Uterus (tissue), 4 donors: ENCODE results near the gene TMEM267. TPM values are rescaled to one million over a fixed set of nuclear protein-coding genes. Genes with fewer than 3 reads are reported as not detected.
"Not testable (repeated sequence)": the region's sequence is repeated elsewhere in the genome, so short reads cannot be mapped to it uniquely, and the experiment has no call there.

Source experiments
- DNase-seq, 2 donors: peaks; one replicate each; pipeline ENCODE4 v3.0.0-alpha.2; 2019 to 2020
- H3K27ac ChIP-seq, 2 donors: fragments of 200-600 bp; sonication (generic); 1 replicate in 1 of 2; 2 replicates in 1 of 2; pipeline ENCODE4 v1.5.1; 2016 to 2018
- H3K27me3 ChIP-seq, 2 donors: fragments of 200-600 bp; sonication (generic); one replicate each; pipeline ENCODE4 v1.5.1; 2018 to 2019; ENCODE audit warnings: control low read depth in 1 of 2
- H3K36me3 ChIP-seq, 2 donors: fragments of 200-600 bp; sonication (generic); one replicate each; pipeline ENCODE4 v1.5.1; 2019; ENCODE audit warnings: control low read depth in 1 of 2
- H3K4me1 ChIP-seq, 2 donors: fragments of 200-600 bp; sonication (generic); one replicate each; pipeline ENCODE4 v1.5.1; 2018 to 2019; ENCODE audit warnings: control low read depth in 1 of 2
- H3K4me3 ChIP-seq, 2 donors: fragments of 200-600 bp; sonication (generic); 1 replicate in 1 of 2; 2 replicates in 1 of 2; pipeline ENCODE4 v1.5.1; 2018 to 2019; ENCODE audit warnings: mild to moderate bottlenecking in 1 of 2
- H3K9me3 ChIP-seq, 2 donors: fragments of 200-600 bp; sonication (generic); one replicate each; pipeline ENCODE4 v1.5.1; 2019; ENCODE audit warnings: control low read depth in 1 of 2
- CTCF ChIP-seq, 4 experiments: fragments of 200-600 bp in 2 of 4; fragments of 450-650 bp in 2 of 4; sonication (generic) in 2 of 4; IDR thresholded peaks; one replicate each; pipeline ENCODE4 v1.5.1; 2016 to 2019; ENCODE audit warnings: antibody characterized with exemption in 4 of 4, mild to moderate bottlenecking in 2 of 4, moderate library complexity in 1 of 4
- POLR2A ChIP-seq, 2 donors: fragments of 450-650 bp; IDR thresholded peaks; one replicate each; pipeline ENCODE4 v1.6.1; 2016; ENCODE audit warnings: antibody characterized with exemption in 2 of 2, mild to moderate bottlenecking in 1 of 2, moderate library complexity in 1 of 2
- intact Hi-C: fragments of 100-400 bp; cut with DNase I; formaldehyde crosslinking; loops from one replicate; pipeline ENCODE4 v1.15.1; 2023; ENCODE audit warnings: low total_unique reads
- total RNA-seq, 4 donors: library from RNA; depleted of rRNA in 3 of 4; stranded (reverse); fragments of >200 nt in 3 of 4; gene quantifications; one replicate each; pipeline versions ENCODE4 v1.1.0 to v1.2.4, GENCODE V29; 2014 to 2023
- donor health status: DM: yes; HTN: yes; CAD: no.

The TMEM267 gene
- total RNA-seq, 4 donors from 2014 or later = 0.77 to 20.0 (median 16.3) TPM

GRCh38 chr5:43514816-43515677 lies 31.4 kb upstream of the TMEM267 start, which contains the start of gene C5orf34:
Gene C5orf34, minus strand, starts transcription at chr5:43515148. Its CDS starts 5,809 bp downstream, at chr5:43509339.
- no peaks in the 10 kb centered on the region for H3K36me3 ChIP-seq
- peak; percentile 96 to 97 for DNase-seq
- TF ChIP-seq POLR2A (IDR thresholded peaks at IDR 0.05) = peak; percentile 50 to 58
- peak in 1 of 4 experiments; percentile 29 for TF ChIP-seq CTCF (IDR thresholded peaks at IDR 0.05)
- peak within 1 kb of the TSS; percentile 54 to 57 for H3K4me3 ChIP-seq
- H3K27me3 ChIP-seq = no peaks in the 10 kb centered on the region
- peak within 1 kb of the TSS; percentile 79 to 84 for H3K27ac ChIP-seq
- intact Hi-C loops = no loop called here
- no peaks in the 10 kb centered on the region for H3K9me3 ChIP-seq
- peaks cover 0 to 5% of the 10 kb centered on the region in 2 donors for H3K4me1 ChIP-seq

- peaks cover 0 to 5% of the 10 kb centered on the region in 2 donors for H3K4me1 ChIP-seq
- no peak for TF ChIP-seq POLR2A (IDR thresholded peaks at IDR 0.05)
- no peak for TF ChIP-seq CTCF (IDR thresholded peaks at IDR 0.05)
- intact Hi-C loops = no loop called here
Observed at GRCh38 chr5:43514471-43514815, 30.8 kb upstream of the TMEM267 start.

GRCh38 chr5:43514025-43514424 lies 30.4 kb upstream of the TMEM267 start:
- no peak for DNase-seq
- Histone ChIP-seq H3K9me3 (no peaks in the 10 kb centered on the region), H3K4me3 (peak overlapping the region in 1 of 2 donors; percentile 57), H3K27me3 (no peaks in the 10 kb centered on the region), H3K27ac (no peak overlapping the region), H3K36me3 (no peaks in the 10 kb centered on the region), H3K4me1 (peaks cover 0 to 5% of the 10 kb centered on the region in 2 donors)
- TF ChIP-seq POLR2A (IDR thresholded peaks at IDR 0.05) (no peak), CTCF (IDR thresholded peaks at IDR 0.05) (no peak)
- intact Hi-C loops = no loop called here

More at GRCh38 chr5:43514471-43514815, 30.8 kb upstream of the TMEM267 start:
- peak overlapping the region; percentile 54 to 57 for H3K4me3 ChIP-seq
- no peaks in the 10 kb centered on the region for H3K27me3 ChIP-seq
- peak overlapping the region; percentile 79 to 84 for H3K27ac ChIP-seq
- no peaks in the 10 kb centered on the region for H3K36me3 ChIP-seq
- no peak for DNase-seq
- no peaks in the 10 kb centered on the region for H3K9me3 ChIP-seq

GRCh38 chr5:43511062-43511461 lies 27.4 kb upstream of the TMEM267 start:
- intact Hi-C loops, H3K9me3 ChIP-seq, DNase-seq, H3K36me3 ChIP-seq, H3K27me3 ChIP-seq, H3K4me3 ChIP-seq, H3K27ac ChIP-seq, H3K4me1 ChIP-seq: not testable (repeated sequence)

- H3K9me3 ChIP-seq = no peaks in the 10 kb centered on the region
- no peaks in the 10 kb centered on the region for H3K4me1 ChIP-seq
- H3K27me3 ChIP-seq = no peaks in the 10 kb centered on the region
- intact Hi-C loops = no loop called here
- no peak overlapping the region for H3K4me3 ChIP-seq
- H3K36me3 ChIP-seq = no peaks in the 10 kb centered on the region
- TF ChIP-seq POLR2A (IDR thresholded peaks at IDR 0.05) = no peak
- TF ChIP-seq CTCF (IDR thresholded peaks at IDR 0.05) = no peak
- H3K27ac ChIP-seq = no peak overlapping the region
- DNase-seq = no peak
Observed at GRCh38 chr5:43498581-43498980, 14.9 kb upstream of the TMEM267 start.
